Gastrocnemius medialis (tissue), 4 donors: Measurements from ENCODE around the gene DND1. TPM values are rescaled to one million over a fixed set of nuclear protein-coding genes. Genes with fewer than 3 reads are reported as not detected.
A peak's percentile ranks its signal among the peaks of the same experiment; 100 is the strongest.
"Not testable (repeated sequence)": the region's sequence is repeated elsewhere in the genome, so short reads cannot be mapped to it uniquely, and the experiment has no call there.

Experiments
- ATAC-seq, 2 donors: fragments of 150-250 bp; one replicate each; pipeline ENCODE4 v1.9.1; 2016
- DNase-seq, 2 donors: peaks; one replicate each; pipeline ENCODE4 v3.0.0-alpha.2; 2019
- H3K27ac ChIP-seq, 4 donors: fragments of 200-600 bp; sonication (generic); 1 replicate in 1 of 4; 2 replicates in 3 of 4; pipeline ENCODE4 v1.5.1; 2016 to 2018; ENCODE audit warnings: mild to moderate bottlenecking in 2 of 4, moderate library complexity in 1 of 4
- H3K27me3 ChIP-seq, 3 donors: fragments of 200-600 bp; sonication (generic) in 2 of 3; 1 replicate in 1 of 3; 2 replicates in 2 of 3; pipeline versions ENCODE4 v1.5.1 to v1.6.0; 2016 to 2019; ENCODE audit warnings: mild to moderate bottlenecking in 1 of 3, moderate library complexity in 1 of 3
- H3K36me3 ChIP-seq, 2 donors: fragments of 200-600 bp; sonication (generic) in 1 of 2; one replicate each; pipeline ENCODE4 v1.5.1; 2017 to 2018
- H3K4me1 ChIP-seq, 2 donors: fragments of 200-600 bp; sonication (generic) in 1 of 2; one replicate each; pipeline ENCODE4 v1.5.1; 2016 to 2017; ENCODE audit warnings: mild to moderate bottlenecking in 2 of 2
- H3K4me3 ChIP-seq, 4 donors: fragments of 200-600 bp; sonication (generic) in 3 of 4; 1 replicate in 1 of 4; 2 replicates in 3 of 4; pipeline ENCODE4 v1.5.1; 2016 to 2019; ENCODE audit warnings: mild to moderate bottlenecking in 2 of 4
- H3K9me3 ChIP-seq, 3 donors: fragments of 200-600 bp; sonication (generic) in 2 of 3; 1 replicate in 1 of 3; 2 replicates in 2 of 3; pipeline ENCODE4 v1.5.1; 2016 to 2019
- POLR2A ChIP-seq, 2 donors: fragments of 450-650 bp; IDR thresholded peaks; one replicate each; pipeline ENCODE4 v1.6.1; 2017; ENCODE audit warnings: antibody characterized with exemption in 2 of 2, mild to moderate bottlenecking in 2 of 2, moderate library complexity in 2 of 2
- in situ Hi-C, 4 donors: fragments of 200-750 bp; cut with MboI; loops; one replicate each; pipeline versions ENCODE4 v1.15.0 to v1.8.0; 2017; ENCODE audit warnings: low sequenced_read_pairs in 4 of 4
- intact Hi-C: fragments of 100-400 bp; cut with DNase I; formaldehyde crosslinking; loops from one replicate; pipeline ENCODE4 v1.15.1; 2023; ENCODE audit warnings: low total_unique reads
- total RNA-seq, 4 donors: library from RNA; depleted of rRNA; stranded (reverse); fragments of >200 nt; gene quantifications; one replicate each; pipeline versions ENCODE4 v1.1.0 to v1.2.3, GENCODE V29; 2016
- TF ChIP-seq, protein P1 (sequence below), 5 experiments: fragments of 450-650 bp in 3 of 5; fragments of 200-600 bp in 2 of 5; sonication (generic) in 2 of 5; IDR thresholded peaks in 4 of 5; conservative IDR thresholded peaks in 1 of 5; 1 replicate in 4 of 5; 2 replicates in 1 of 5; pipeline ENCODE4 v1.5.1; 2016 to 2019; ENCODE audit warnings: antibody characterized with exemption in 5 of 5, mild to moderate bottlenecking in 3 of 5, moderate library complexity in 3 of 5

Gene DND1
- total RNA-seq, 4 donors from 2014 or later, result 0.20 to 5.0 (median 1.8) TPM; not detected in 1

DNA sequence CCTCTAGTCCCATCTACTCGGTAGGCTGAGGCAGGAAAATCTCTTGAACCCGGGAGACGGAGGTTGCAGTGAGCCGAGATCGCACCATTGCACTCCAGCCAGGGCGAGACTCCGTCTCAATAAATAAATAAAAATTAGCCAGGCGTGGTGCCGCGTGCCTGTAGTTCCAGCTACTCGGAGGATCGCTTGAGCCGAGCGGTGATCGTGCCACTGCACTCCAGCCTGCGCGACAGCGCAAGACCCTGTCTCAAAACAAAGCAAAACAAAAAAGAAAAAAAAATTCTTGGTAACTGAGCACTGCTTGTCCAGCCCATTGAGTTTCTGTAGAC, 9.4 kb downstream of the DND1 start:
- Histone ChIP-seq H3K27ac (peak overlapping the region; percentile 92 to 98 (median 98)), H3K4me1 (peaks cover 16 to 20% of the 10 kb centered on the region in 2 donors), H3K27me3 (no peaks in the 10 kb centered on the region), H3K9me3 (no peaks in the 10 kb centered on the region), H3K4me3 (peak overlapping the region; percentile 79 to 90 (median 82)), H3K36me3 (peaks cover 3 to 62% of the 10 kb centered on the region in 2 donors)
- DNase-seq (no peak), ATAC-seq (no peak)
- intact Hi-C loops, result loop anchor here (1.0 to 10.0 kb wide), 4 partner anchors 17 to 489 kb away; partner anchors contain the start of genes CYSTM1, HARS1, HARS2 and IK
- TF ChIP-seq, protein P1, sequence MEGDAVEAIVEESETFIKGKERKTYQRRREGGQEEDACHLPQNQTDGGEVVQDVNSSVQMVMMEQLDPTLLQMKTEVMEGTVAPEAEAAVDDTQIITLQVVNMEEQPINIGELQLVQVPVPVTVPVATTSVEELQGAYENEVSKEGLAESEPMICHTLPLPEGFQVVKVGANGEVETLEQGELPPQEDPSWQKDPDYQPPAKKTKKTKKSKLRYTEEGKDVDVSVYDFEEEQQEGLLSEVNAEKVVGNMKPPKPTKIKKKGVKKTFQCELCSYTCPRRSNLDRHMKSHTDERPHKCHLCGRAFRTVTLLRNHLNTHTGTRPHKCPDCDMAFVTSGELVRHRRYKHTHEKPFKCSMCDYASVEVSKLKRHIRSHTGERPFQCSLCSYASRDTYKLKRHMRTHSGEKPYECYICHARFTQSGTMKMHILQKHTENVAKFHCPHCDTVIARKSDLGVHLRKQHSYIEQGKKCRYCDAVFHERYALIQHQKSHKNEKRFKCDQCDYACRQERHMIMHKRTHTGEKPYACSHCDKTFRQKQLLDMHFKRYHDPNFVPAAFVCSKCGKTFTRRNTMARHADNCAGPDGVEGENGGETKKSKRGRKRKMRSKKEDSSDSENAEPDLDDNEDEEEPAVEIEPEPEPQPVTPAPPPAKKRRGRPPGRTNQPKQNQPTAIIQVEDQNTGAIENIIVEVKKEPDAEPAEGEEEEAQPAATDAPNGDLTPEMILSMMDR (IDR thresholded peaks at IDR 0.05 in 4 of 5, conservative IDR thresholded peaks at IDR 0.05 in 1 of 5), result no peak
- no peak for TF ChIP-seq POLR2A (IDR thresholded peaks at IDR 0.05)
- in situ Hi-C loops, result loop anchor here in 1 of 4 donors (25.0 kb wide), 1 partner anchor 252 kb away; the partner anchor contains the start of gene ANKHD1

DNA sequence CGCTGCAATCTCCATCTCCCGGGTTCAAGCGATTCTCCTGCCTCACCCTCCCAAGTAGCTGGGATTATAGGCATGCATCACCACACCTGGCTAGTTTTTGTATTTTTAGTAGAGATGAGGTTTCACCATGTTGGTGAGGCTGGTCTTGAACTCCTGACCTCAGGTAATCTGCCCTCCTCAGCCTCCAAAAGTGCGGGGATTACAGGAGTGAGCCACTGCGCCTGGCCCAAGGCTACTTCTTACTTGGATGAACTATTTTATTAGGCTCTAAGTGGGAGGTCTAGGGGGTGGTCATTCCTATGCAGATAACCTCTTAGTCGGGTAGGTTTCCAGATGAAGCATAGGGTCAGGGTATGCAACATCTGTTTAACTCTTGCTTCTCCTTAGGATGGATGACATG, 13.0 kb downstream of the DND1 start:
- not testable (repeated sequence) for H3K27ac ChIP-seq, ATAC-seq, H3K27me3 ChIP-seq, H3K9me3 ChIP-seq, H3K4me3 ChIP-seq, DNase-seq
- H3K36me3 ChIP-seq, result peaks cover 12 to 77% of the 10 kb centered on the region in 2 donors
- in situ Hi-C loops, result loop anchor here in 1 of 4 donors (25.0 kb wide), 1 partner anchor 248 kb away; the partner anchor contains the start of gene ANKHD1
- intact Hi-C loops, result loop anchor here (10.0 kb wide), 1 partner anchor 486 kb away; the partner anchor contains the start of gene CYSTM1
- peaks cover 8 to 11% of the 10 kb centered on the region in 2 donors for H3K4me1 ChIP-seq

DNA sequence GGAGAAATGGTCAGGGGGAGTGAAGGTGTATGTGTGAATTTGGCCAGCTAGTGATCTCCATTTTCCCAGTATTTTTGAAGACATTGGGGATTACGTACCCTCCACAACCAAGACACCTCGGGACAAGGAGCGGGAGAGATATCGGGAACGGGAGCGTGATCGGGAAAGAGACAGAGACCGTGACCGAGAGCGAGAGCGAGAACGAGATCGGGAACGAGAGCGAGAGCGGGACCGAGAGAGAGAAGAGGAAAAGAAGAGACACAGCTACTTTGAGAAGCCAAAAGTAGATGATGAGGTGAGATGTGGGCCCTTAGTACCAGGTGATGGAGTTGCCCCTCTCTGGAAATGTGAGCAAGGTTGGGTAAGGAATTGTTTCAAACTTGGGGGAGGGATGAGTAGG, 14.5 kb downstream of the DND1 start:
- Histone ChIP-seq H3K9me3 (no peaks in the 10 kb centered on the region), H3K27ac (no peak overlapping the region), H3K4me3 (no peak overlapping the region), H3K4me1 (peaks cover 4 to 5% of the 10 kb centered on the region in 2 donors), H3K36me3 (peaks cover 12 to 92% of the 10 kb centered on the region in 2 donors), H3K27me3 (no peaks in the 10 kb centered on the region)
- no peak for TF ChIP-seq POLR2A (IDR thresholded peaks at IDR 0.05)
- TF ChIP-seq, protein P1 (IDR thresholded peaks at IDR 0.05 in 4 of 5, conservative IDR thresholded peaks at IDR 0.05 in 1 of 5), result no peak
- intact Hi-C loops, result no loop called here
- ATAC-seq (no peak), DNase-seq (no peak)
- in situ Hi-C loops, result loop anchor here in 1 of 4 donors (25.0 kb wide), 1 partner anchor 247 kb away; the partner anchor contains the start of gene ANKHD1

DNA sequence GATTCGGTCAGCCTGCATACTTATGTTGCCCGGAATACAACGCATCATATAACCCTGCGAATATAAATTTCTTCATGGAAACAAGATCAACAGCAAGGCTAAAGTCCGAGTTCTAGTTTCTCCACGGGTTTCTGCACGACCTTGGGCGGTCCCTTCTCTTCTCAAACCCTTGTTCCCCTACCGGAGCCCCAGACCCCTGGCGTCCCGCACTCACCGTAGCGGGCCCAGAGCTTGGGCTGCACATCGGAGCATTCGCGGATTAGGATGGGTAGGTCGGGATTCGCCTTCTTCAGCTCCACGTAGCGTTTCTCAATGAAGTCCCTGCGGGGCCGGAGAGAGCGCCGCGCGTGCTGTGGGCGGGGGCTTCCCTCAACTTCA, 26.3 kb downstream of the DND1 start:
- no peaks in the 10 kb centered on the region for H3K27me3 ChIP-seq
- in situ Hi-C loops (loop anchor here in 3 of 4 donors (10.0 kb wide), 2 partner anchors 102 to 242 kb away; partner anchors contain the start of genes EIF4EBP3 (in 2 of the 3) and ANKHD1 (in 1 of the 3)), intact Hi-C loops (loop anchor here (1.0 to 5.0 kb wide), 2 partner anchors 17 to 45 kb away; partner anchors contain the start of genes HARS1, HARS2 and WDR55)
- H3K4me3 ChIP-seq, result peak overlapping the region; percentile 81 to 96 (median 90)
- ATAC-seq (peak; percentile 6 to 27), DNase-seq (no peak)
- peaks cover 0 to 57% of the 10 kb centered on the region in 2 donors for H3K36me3 ChIP-seq
- no peak for TF ChIP-seq POLR2A (IDR thresholded peaks at IDR 0.05)
- peaks cover 19 to 20% of the 10 kb centered on the region in 2 donors for H3K4me1 ChIP-seq
- peak overlapping the region; percentile 85 to 94 (median 92) for H3K27ac ChIP-seq
- no peaks in the 10 kb centered on the region for H3K9me3 ChIP-seq

DNA sequence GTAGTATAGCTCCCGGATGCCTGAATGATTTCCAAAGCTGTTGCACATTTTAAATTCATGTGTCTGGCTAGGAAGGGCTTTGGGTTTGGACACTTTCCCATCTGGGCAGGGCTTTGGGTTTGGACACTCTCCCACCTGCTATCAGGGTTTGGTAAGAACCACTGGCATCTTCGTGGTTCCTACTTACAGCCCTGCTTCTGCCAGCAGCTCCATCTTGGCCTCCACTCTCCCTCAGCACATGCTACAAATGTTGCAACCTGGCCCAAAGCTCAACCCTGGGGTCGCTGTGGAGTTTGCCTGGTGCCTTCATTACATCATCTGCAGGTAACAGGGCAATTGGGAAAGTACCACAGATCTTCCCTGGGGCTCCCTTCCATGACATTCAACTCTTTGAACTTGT, 30.7 kb downstream of the DND1 start:
- TF ChIP-seq POLR2A (IDR thresholded peaks at IDR 0.05), result no peak
- TF ChIP-seq, protein P1 (IDR thresholded peaks at IDR 0.05 in 4 of 5, conservative IDR thresholded peaks at IDR 0.05 in 1 of 5), result no peak
- intact Hi-C loops, result no loop called here

More for the DNA sequence above, 30.7 kb downstream of the DND1 start:
- H3K27me3 ChIP-seq, result no peaks in the 10 kb centered on the region
- no peak for ATAC-seq
- peaks cover 0 to 29% of the 10 kb centered on the region in 2 donors for H3K36me3 ChIP-seq
- no peak overlapping the region for H3K4me3 ChIP-seq
- no peak for DNase-seq
- H3K4me1 ChIP-seq, result peaks cover 19 to 22% of the 10 kb centered on the region in 2 donors
- peak overlapping the region in 1 of 4 donors; percentile 11 for H3K27ac ChIP-seq
- in situ Hi-C loops, result loop anchor here (5.0 to 10.0 kb wide), 3 partner anchors 75 to 238 kb away; partner anchors contain the start of genes EIF4EBP3 (in 2 of the 4) and ANKHD1 (in 1 of the 4)
- no peaks in the 10 kb centered on the region for H3K9me3 ChIP-seq
